HG03103 (cell line): Measurements from ENCODE around the gene PSKH1.
A peak's percentile ranks its signal among the peaks of the same experiment; 100 is the strongest.
"Not testable (repeated sequence)": the region's sequence is repeated elsewhere in the genome, so short reads cannot be mapped to it uniquely, and the experiment has no call there.

Experiments used
- ATAC-seq: cut with Tn5 transposase; IDR thresholded peaks from one replicate; pipeline ENCODE4 v1.9.1; 2021; ENCODE audit warnings: low read depth; ENCODE audit not compliant: unreplicated experiment

PSKH1 gene

DNA sequence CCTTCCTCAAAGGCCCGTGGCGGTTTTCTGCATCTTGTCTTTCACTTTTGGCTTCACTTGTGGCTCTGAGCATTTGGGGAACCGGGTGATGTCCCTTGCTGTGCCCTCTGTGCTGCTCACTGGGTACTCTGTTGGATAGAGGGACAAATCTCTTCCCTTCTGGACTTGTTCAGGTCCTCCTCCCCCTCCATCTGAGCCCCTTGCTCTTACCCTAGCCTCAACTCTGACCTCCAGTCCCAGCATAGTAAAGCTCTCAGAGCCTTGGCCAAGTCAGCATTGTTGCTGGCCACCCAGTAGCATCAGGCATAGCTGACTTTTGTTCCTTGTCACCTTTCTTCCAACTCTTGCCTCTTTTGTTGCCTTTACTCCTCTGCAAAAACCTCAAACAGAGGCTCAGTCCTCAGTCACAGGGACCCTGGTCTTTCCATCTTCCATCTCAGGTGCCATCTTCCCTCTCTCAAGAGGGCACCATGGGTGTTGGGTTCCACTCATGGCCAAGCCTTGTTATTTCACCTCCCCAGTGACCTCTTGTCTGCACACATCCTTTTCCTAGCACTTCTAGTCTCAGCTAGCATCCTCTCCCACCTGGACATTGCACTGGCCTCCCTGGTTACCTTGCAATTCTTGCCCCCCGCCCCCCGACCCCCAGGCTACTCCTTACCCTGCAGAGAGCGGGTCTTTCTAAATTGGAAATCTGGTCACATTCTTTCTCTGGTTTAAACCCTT lies 44.0 kb downstream of the PSKH1 start:
- peak; percentile 45 for ATAC-seq

DNA sequence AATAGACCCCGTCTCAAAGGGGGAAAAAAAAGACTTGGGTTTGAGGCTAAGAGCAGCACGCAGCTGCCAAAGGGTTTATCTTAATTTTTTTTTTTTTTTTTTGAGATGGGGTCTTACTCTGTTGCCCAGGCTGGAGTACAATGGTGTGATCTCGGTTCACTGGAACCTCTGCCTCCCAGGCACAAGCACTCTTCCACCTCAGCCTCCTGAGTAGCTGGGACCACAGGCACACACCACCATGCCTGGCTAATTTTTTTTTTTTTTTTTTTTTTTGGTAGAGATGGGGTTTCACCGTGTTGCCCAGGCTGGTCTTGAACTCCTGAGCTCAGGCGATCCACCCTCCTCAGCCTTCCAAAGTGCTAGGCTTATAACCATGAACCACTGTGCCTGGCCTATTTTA lies 44.7 kb downstream of the PSKH1 start:
- ATAC-seq, result not testable (repeated sequence)

DNA sequence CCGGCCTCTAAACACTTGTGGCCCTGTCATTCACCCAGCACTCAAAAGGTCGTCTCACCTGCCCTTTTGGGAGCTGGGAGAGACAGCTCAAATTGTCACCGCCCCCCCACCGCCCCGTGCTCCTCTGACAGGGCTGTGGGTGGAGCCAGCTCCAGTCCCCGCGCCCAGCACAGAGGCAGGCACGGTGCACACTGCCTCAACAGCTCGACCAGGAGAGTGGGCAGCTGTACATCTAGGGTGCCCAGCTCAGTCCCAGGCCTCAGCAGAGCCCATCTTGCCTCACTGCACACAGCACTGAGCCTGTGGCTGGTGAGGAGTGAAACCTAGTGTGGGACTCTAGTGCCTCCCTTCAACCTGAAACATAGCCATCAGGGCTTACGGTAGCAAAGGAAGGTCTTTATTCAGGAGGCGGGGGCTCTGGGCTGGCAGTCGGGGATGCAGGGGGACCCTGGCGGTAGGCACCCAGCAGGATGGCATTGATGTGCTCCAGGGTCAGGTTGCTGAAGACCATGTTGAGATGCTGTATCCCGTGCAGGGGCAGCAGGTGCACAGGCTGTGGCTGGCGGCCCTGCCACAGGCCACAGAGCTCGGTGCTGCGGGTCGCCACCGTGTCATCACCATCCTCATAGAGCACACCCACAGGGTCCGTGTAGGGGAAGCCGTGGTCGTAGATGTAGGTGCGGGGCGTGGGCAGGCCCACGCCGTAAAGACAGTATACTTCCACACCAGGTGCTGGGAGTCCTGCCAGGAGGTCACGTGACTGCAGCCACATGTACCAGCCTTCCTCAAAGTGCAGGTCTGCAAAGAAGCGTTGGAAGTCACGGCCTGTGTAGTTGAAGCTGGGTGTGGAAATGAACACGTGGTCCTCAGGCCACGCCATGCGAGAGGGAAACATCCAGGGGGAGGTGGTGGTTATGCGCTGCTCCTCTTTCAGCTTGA lies 46.7 kb downstream of the PSKH1 start:
- ATAC-seq, result no peak

DNA sequence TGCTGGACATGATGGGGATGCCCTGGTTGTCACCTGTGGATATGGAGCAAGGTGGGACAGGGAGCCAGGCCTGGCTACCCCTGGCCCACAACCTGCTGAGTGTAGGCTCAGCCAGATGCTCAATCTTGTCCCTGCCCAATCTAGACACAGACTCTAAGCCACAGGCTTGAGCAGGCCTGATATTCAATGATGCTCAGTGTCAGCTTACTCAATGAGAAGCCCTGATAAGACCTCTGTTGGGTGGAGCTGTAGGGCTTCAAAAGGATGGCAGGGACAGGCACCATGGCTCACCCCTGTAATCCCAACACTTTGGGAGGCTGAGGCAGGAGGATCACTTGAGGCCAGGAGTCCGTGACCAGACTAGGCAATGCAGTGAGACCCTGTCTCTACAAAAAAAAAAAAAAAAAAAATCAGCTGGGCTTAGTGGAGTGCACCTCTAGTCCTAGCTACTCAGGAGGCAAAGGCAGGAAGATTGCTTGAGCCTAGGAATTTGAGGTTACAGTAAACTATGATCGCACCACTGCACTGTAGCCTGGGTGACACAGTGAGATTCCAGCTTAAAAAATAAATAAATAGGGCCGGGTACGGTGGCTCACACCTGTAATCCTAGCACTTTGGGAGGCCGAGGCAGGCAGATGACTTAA lies 47.5 kb downstream of the PSKH1 start:
- ATAC-seq, result no peak

DNA sequence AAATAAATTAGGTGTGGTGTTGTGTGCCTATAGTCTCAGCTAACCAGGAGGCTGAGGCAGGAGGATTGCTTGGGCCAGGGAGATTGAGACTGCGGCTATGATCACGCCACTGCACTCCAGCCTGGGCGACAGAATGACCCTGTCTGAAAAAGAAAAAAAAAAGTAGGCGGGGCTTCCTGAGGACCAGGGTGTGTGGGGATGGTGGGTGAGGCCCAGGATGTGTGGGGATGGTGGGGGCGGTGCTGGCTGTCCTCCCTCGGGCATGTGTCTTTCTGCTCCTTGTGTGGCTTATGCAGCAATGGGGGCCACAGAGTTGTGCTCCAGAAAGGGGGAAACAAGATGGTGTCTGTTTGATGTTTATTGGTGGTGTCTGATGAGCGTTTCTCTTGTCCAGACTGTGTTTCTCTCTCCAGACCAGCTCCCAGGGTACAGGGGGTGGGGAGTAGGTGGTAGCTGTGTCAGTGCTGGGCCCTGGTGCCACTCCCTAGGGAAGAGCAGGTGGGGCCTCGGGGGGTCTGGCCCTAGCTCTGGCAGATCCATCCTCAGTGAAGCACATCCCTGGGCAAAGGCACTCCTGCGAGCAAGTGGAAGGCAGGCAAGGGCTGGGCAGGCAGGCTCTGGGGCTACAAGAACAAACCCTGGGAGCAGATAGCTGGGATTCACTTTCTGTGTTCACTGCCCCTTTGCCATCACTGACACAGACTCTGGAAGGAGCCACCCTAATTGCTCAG lies 48.6 kb downstream of the PSKH1 start:
- no peak for ATAC-seq

DNA sequence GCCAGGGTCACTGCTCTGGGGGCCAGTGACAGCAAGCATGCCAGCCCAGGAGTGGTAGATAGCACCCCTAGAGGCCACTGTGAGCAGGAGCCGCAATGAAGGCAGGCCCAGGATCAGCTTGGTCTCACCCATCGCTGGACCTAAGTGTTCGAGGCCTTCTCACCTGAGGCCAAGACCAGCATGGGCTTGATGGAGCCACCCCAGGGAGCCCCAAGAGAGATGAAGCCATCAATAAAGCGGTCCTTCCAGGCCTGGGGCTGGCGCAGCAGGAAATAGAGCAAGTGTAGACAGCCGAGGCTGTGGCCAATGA lies 49.1 kb downstream of the PSKH1 start:
- no peak for ATAC-seq

DNA sequence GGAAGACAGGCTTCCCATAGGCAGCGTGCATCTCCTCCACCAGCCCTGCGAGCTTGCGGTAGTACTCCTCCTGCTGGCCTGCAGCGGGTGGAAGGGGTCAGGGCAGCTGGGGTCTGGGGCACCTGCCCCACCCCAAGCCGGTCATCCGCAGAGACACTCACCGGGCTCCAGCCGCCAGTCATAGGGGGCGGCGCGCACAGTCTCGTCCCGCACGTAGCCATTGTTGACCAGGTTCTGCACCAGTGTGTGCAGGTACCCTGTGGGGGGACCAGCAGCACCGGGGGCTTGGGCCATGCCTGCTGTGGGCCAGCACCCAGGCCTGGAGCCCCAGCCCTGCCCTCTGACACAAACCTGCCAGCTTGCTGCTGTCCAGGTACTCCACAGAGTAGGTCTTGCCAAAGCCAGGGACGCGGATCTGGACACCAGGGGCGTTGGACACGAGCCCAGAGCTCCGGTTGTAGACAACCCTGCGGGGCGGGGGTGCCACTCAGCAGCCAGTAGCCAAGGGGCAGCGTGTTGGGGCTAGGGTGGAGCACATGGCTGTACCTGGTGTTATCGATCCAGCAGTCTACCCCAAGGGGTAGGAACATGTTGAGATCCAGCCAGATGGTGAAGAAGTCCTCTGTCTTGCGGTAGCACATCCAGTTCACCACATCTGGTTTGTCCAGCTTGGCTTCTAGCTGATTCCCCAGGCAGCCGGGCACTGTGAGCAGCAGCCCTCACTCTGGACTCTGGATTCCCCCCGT lies 49.6 kb downstream of the PSKH1 start:
- no peak for ATAC-seq

DNA sequence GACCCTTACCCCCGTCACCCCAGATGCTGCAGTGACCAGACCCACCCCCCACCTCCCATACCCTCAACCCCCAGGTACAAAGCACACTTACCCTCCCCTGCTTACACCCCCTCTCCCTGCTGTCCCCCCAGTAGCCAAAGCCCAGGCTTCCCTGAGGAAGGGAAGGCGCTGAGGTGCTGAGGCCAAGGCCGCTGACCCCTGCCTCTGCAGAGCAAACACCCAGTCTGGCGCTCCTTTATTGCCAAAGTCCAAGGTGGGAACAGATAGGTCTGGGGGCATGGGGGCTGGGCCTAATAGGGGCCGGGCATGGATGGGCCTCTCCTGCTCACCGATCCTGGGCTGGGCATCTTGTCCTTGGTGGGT lies 50.2 kb downstream of the PSKH1 start:
- no peak for ATAC-seq

DNA sequence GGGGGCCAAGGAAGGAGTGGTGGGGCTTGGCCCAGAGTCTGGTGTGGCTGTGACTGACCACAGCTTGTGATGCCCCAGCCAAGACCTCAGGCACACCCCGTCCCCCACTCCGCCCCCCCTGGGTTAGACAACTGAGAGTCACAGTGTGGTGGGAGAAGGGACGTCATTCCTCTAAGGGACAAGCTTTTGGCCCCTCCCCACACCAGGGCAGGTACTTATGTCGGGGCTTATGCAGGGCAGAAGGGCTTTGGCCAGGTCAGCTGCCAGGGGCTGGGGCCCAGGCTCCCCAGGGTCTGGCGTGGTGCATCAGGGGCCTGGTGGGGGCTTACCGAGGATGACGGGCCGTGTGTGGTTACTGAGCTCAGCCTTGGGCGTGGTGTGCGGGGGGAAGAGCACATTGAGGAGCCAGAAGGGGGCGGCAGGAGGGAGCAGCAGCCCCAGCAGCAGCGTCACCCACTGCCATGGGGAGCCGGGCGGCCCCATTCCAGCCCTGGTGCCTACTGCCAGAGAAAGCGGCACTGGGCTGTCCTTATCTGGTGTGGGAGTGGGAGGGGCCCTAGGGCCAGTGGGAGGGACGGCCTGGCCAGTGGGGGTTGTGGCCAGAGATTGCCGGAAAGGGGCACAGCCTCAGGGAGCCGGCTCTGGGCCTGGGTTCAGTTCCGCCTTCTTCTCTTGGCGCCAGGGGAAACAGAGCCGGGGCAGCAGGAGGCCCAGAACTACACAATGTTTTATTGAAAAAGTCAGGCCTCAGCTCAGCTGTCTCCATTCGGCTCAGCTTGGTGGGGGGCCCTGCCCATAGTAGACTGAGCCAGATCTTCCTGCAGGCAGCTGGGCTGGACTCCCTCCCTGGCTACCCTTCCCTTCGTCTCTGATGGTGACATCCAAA lies 50.8 kb downstream of the PSKH1 start, which contains the start of gene LCAT:
TSS of gene LCAT (minus strand) at position 502 of the 886 bp plus-strand sequence. CDS start at position 483, 19 bp downstream.
- ATAC-seq, result no peak

DNA sequence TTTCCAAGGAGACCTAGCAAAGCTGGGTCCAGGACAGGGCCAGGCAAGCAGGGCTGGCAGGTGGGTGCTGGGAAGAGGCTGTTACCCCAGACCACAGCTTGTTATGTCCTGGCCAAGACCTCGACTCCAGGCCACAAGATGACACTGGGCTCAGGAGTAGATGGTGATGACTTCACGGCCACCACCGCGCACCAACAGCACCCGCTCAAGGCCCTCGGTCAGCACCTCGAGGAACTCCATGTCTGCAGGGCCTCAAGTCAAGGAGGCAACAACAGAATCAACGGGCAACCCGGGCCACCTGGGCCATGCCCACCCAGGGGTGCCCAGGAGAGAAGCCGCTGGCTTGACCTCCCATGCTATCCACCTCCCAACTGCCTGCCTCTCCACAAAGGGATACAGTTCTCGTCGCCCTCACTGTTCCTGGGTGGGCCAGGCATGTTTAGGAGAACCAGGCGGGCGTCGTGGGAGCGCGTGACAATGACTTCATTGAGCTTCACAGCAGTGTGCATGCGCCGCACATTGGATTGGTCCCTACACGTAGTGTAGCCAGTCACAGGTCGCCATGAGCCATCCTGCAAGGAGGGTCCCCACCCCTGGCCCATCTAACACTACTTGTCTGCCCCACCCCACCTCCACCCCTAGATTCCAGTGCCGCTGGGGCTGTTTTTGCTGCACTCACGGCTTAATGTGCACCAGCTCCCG lies 51.8 kb downstream of the PSKH1 start:
- ATAC-seq, result no peak

DNA sequence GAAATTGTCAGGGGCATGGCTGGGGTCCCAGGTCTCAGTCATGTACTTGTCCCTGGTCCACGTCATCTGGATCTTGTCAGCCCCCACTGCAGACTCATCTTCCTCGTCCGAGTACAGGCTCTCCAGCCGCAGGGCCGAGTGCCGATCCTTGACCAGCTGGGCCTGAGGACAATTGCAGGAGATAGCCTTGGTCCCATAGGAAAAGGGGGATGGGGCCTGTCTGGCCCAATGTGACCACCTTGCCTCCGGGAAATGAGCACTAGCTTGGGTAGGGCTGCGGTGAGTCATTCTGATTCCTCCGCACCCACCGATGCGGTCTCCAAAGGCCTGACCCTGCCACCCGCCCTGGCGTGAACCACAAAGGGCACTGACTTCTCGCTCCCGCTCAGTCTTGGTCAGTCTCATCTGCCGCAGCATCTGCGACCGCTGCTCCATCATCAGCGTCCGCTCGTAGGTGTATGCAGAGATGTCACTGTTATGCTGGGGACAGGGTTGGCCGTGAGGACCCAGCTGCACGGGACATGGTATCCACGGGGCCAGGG lies 52.4 kb downstream of the PSKH1 start:
- ATAC-seq, result no peak

DNA sequence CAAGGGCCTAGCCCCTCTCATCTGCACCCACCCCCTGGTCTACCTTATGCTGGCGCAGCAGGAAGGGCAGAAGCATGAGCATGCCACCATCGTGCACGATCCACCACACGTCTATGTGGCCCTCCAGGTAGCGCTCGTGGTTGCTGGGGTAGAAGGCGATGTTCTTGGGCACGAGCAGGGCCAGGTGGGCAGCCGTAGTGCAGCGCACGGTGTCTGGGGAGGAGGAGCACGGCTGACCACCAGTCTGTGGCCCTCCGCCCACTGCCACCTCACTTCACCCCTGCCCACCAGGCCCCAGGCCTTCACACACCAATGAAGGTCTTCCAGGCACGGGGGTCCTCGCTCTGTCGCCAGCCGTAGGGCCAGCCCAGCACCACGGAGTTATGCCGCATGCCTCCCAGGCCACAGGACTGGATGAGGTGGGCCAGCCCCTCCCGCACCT lies 53.1 kb downstream of the PSKH1 start:
- ATAC-seq, result no peak

DNA sequence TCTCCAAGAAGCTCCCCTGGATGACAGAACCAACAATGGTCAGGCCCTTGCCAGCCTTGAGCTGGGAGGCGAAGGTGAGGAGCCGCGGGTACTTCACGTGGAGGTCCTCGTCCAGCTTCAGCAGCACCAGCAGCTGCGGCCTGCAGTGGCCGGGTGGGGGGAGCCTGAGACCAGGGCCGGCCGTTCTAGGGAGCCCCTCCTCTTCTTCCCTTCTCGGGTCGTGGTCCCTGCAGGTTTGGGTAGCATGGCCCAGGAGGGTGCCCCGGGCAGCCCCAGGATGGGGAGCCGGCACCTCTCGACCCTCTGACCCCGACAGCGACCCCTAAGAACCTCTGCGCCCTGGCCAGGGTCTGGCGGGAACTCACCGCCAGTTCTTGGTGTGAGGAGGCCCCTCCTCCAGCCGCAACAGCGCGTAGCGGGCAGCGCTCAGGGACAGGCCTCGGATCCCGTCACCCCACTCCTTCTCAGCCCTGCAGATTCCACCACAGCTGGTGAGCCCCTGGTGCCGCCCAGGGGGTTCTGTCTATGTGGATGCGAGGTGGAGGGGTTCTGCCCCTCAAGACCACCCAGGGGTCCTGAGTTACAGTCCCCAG lies 54.0 kb downstream of the PSKH1 start:
- ATAC-seq, result no peak

DNA sequence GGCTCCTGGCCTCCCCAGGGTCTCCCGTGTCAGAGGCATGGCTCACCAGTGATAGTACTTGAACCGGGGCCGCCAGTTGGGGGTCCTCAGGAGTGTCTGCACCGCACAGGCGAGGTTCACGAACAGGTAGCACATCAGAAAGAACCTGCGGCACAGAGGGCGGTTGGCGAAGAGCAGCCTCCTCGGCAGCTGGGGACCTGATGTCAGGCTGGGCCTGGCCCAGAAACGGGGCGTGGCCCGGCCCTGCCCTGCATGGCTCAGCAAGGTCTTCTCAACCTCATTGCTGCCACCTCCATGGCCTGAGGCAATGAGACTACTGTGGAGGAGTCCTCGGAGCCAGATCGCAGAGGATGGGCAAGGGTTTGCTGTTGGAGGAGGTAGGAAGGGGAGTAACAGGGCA lies 55.0 kb downstream of the PSKH1 start:
- ATAC-seq, result no peak

DNA sequence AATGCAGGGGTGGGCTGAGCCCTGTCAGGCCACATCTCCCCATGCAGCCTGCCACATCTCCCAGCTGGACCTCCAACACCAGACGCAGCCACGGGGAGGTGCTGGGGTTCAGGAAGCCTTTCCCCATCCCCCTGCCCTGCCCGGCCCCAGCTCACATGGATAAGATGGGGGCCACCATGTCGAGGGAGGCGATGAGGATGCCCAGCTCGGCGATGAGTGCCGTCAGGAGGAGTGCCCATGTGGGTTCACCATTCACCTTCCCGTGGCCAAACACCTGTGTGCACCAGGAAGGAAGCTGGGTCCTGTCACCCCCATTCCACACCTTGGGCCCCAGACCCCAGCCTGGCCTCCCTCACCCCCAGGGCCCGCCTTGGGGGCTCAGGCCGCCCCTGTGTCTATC lies 56.6 kb downstream of the PSKH1 start:
- no peak for ATAC-seq

DNA sequence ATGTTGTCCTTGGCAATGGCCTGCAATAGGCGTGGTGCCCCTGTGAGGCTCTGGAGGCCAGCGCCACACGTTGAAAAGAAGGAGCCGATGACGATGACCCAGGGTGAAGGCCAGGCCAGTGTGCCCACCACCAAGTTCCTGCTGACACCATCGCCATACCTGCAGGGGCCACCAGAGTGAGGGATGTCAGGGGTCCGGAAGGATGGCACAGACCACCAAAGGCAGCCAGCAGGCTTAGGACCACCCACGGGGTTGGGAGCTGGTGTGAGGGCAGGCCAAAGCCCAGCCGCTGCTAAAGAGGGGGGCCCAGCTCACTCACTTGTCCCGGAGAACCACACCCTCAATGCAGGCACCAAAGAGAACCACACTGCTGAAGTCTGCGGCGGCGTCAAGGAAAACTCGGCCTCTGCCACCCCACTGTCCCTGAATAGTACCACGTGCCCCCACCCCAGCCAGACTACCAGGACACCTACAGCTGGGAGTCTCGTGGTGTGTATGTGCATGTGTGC lies 57.3 kb downstream of the PSKH1 start:
- ATAC-seq, result no peak

DNA sequence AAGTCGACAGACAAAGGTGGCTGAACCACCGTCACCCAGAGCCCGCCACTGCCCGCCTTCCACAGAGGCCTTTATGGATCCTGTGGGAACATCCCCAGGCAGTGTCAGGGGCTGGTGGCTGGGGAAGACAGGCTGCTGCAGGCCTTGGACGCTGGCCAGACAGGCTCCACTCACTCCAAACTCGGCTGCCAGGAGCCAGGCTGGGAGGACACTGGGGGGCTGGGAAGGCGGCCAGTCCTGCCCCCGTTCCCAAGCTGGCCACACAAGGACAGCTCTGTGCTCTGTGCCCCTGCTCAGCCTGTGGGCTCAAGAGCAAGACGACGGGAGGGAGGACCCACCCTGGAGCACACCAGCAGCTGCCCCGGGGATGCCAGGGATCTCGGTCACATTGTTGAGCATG lies 58.4 kb downstream of the PSKH1 start:
- no peak for ATAC-seq
